Prostate gland (tissue), 2 donors: ENCODE data around the gene POLR3E. TPM values are rescaled to one million over a fixed set of nuclear protein-coding genes. Genes with fewer than 3 reads are reported as not detected.

ENCODE experiments used
- DNase-seq: peaks from one replicate; pipeline ENCODE4 v3.0.0-alpha.2; 2019; ENCODE audit warnings: low spot score
- H3K27ac ChIP-seq, 2 donors: fragments of 200-600 bp; sonication (generic); 2 replicates each; pipeline ENCODE4 v1.5.1; 2017 to 2019
- H3K27me3 ChIP-seq: fragments of 200-600 bp; sonication (generic); replicated peaks from 2 replicates; pipeline ENCODE4 v1.5.1; 2019; ENCODE audit not compliant: insufficient read depth
- H3K36me3 ChIP-seq, 2 donors: fragments of 200-600 bp; sonication (generic); 1 replicate in 1 of 2; 2 replicates in 1 of 2; pipeline versions ENCODE4 v1.5.1 to v1.8.1; 2017 to 2019
- H3K4me1 ChIP-seq: fragments of 200-600 bp; sonication (generic); replicated peaks from 2 replicates; pipeline ENCODE4 v1.5.1; 2019
- H3K4me3 ChIP-seq, 2 donors: fragments of 200-600 bp; sonication (generic); 2 replicates each; pipeline ENCODE4 v1.5.1; 2017 to 2019
- H3K9me3 ChIP-seq: fragments of 200-600 bp; sonication (generic); 2 replicates; pipeline ENCODE4 v1.5.1; 2017
- POLR2A ChIP-seq: fragments of 450-650 bp; IDR thresholded peaks from one replicate; pipeline ENCODE4 v1.6.1; 2016; ENCODE audit warnings: antibody characterized with exemption, mild to moderate bottlenecking
- POLR2AphosphoS5 ChIP-seq: sonication (generic); formaldehyde crosslinking; IDR thresholded peaks from one replicate; pipeline ENCODE4 v1.6.1; 2017; ENCODE audit warnings: antibody characterized with exemption
- WGBS: methylation state at CpG from one replicate; pipeline ENCODE4 v1.1.5; 2018; 5-methylcytosine and 5-hydroxymethylcytosine counted together
- intact Hi-C: fragments of 100-400 bp; cut with DNase I; formaldehyde crosslinking; loops from one replicate; pipeline ENCODE4 v1.14.2; 2022
- total RNA-seq, 2 donors: library from RNA; depleted of rRNA; stranded (reverse); fragments of >200 nt; gene quantifications; one replicate each; pipeline ENCODE4 v1.1.0, GENCODE V29; 2016
- TF ChIP-seq, protein P1 (sequence below), 4 experiments: fragments of 200-600 bp in 2 of 4; fragments of 450-650 bp in 2 of 4; sonication (generic) in 2 of 4; IDR thresholded peaks; 1 replicate in 3 of 4; 2 replicates in 1 of 4; pipeline ENCODE4 v1.5.1; 2016 to 2019; ENCODE audit warnings: antibody characterized with exemption in 4 of 4, mild to moderate bottlenecking in 2 of 4, moderate library complexity in 2 of 4

POLR3E gene
- total RNA-seq, 2 donors from 2014 or later, result 52.3 to 61.7 TPM

DNA sequence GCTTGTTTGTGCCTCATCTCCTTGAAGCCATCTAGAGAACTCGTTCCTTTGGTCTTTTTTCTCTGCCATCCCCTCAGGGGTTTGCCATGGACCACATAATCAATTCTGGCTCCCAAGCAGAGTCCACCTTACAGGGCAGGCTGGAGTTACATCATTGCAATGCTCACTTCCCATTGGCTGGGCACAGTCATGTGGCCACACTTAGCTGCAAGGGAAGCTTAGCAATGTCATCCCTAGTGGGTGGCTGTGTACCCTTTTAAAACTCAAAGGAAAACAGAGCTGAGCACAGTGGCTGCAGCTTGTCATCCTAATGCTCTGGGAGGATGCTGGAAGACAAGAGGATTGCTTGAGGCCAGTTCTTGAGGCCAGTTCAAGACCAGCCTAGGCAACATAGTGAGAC, 41.9 kb upstream of the POLR3E start:
- Histone ChIP-seq H3K9me3 (no peaks in the 10 kb centered on the region), H3K27ac (no peak overlapping the region), H3K4me3 (no peak overlapping the region), H3K4me1 (no peaks in the 10 kb centered on the region), H3K36me3 (peaks cover 25 to 55% of the 10 kb centered on the region in 2 donors), H3K27me3 (no peaks in the 10 kb centered on the region)
- no peak for DNase-seq
- TF ChIP-seq, protein P1, sequence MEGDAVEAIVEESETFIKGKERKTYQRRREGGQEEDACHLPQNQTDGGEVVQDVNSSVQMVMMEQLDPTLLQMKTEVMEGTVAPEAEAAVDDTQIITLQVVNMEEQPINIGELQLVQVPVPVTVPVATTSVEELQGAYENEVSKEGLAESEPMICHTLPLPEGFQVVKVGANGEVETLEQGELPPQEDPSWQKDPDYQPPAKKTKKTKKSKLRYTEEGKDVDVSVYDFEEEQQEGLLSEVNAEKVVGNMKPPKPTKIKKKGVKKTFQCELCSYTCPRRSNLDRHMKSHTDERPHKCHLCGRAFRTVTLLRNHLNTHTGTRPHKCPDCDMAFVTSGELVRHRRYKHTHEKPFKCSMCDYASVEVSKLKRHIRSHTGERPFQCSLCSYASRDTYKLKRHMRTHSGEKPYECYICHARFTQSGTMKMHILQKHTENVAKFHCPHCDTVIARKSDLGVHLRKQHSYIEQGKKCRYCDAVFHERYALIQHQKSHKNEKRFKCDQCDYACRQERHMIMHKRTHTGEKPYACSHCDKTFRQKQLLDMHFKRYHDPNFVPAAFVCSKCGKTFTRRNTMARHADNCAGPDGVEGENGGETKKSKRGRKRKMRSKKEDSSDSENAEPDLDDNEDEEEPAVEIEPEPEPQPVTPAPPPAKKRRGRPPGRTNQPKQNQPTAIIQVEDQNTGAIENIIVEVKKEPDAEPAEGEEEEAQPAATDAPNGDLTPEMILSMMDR (IDR thresholded peaks at IDR 0.05), result no peak
- no peak for TF ChIP-seq POLR2A
- TF ChIP-seq POLR2AphosphoS5, result no peak
- intact Hi-C loops, result no loop called here
- 100% methylated on average over 1 of the region's 1 CpG for WGBS

DNA sequence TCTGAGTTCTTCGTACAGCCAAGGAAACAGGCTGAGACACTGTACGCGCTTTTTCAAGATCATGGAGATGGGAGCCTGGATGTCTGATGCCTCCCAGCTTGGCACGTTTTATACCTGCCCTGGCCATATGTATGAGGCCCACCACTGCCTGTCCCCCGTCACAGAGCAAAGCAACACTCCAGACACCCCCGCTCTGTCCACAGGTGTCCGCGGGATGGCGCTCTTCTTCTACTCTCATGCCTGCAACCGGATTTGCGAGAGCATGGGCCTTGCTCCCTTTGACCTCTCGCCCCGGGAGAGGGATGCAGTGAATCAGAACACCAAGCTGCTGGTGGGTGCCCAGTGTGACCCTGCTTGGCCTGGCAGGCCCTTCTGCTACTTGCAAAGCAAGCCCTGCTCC, 39.8 kb upstream of the POLR3E start:
- Histone ChIP-seq H3K27ac (no peak overlapping the region), H3K36me3 (peaks cover 17 to 37% of the 10 kb centered on the region in 2 donors), H3K4me3 (no peak overlapping the region), H3K9me3 (no peaks in the 10 kb centered on the region), H3K4me1 (no peaks in the 10 kb centered on the region), H3K27me3 (no peaks in the 10 kb centered on the region)
- 97% methylated on average over 13 of the region's 13 CpGs for WGBS
- TF ChIP-seq POLR2AphosphoS5, result no peak
- no peak for TF ChIP-seq POLR2A
- TF ChIP-seq, protein P1 (IDR thresholded peaks at IDR 0.05), result no peak
- intact Hi-C loops, result no loop called here
- no peak for DNase-seq

DNA sequence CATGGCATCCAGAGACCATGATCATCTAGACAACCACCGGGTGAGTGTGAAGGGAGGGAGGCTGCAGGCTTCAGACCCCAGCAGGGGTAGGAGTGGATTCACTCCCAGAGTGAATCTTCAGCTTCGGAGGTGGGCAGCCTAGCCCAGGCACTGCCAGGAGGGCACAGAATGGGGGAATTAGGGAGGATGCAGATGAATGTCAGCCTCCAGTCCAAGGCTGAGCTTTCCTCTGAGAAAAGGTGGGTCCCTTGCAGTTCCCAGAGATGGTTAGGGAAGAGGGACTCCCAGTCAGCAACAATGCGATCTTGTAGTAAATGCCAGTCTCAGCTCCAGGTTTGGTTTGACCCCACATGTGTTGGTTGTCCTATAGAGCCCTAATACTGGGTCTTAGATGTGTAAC, 36.7 kb upstream of the POLR3E start:
- no peaks in the 10 kb centered on the region for H3K9me3 ChIP-seq
- H3K4me1 ChIP-seq, result no peaks in the 10 kb centered on the region
- TF ChIP-seq POLR2A (no peak), POLR2AphosphoS5 (no peak)
- TF ChIP-seq, protein P1 (IDR thresholded peaks at IDR 0.05), result no peak
- H3K4me3 ChIP-seq, result no peak overlapping the region
- 93% methylated on average over 3 of the region's 3 CpGs for WGBS
- intact Hi-C loops, result no loop called here
- no peaks in the 10 kb centered on the region for H3K27me3 ChIP-seq
- H3K27ac ChIP-seq, result no peak overlapping the region
- peaks cover 30 to 36% of the 10 kb centered on the region in 2 donors for H3K36me3 ChIP-seq
- DNase-seq, result no peak

DNA sequence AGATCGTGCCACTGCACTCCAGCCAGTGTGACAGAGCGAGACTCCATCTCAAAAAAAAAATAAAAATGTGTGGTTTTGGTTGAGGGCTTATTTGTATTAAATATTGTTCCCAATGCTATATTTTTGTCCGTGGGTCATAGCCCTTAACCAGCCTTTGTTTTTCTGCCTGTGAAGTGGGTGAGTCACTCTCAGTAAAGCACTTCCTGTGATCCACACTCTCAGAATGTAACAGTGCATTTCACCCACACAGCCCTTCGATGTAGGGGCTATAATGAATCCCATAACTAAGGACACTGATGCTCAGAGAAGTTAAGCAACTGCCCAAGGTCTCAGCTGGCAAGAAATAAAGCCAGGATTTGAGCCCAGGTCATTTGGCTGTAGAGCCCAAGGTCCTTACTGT, 34.7 kb upstream of the POLR3E start:
- intact Hi-C loops, result no loop called here
- Histone ChIP-seq H3K27ac (no peak overlapping the region), H3K36me3 (peaks cover 18 to 34% of the 10 kb centered on the region in 2 donors), H3K9me3 (no peaks in the 10 kb centered on the region), H3K27me3 (no peaks in the 10 kb centered on the region), H3K4me3 (no peak overlapping the region), H3K4me1 (no peaks in the 10 kb centered on the region)
- no peak for DNase-seq
- WGBS, result 89% methylated on average over 4 of the region's 4 CpGs
- TF ChIP-seq POLR2AphosphoS5 (no peak), POLR2A (no peak)
- TF ChIP-seq, protein P1 (IDR thresholded peaks at IDR 0.05), result no peak

DNA sequence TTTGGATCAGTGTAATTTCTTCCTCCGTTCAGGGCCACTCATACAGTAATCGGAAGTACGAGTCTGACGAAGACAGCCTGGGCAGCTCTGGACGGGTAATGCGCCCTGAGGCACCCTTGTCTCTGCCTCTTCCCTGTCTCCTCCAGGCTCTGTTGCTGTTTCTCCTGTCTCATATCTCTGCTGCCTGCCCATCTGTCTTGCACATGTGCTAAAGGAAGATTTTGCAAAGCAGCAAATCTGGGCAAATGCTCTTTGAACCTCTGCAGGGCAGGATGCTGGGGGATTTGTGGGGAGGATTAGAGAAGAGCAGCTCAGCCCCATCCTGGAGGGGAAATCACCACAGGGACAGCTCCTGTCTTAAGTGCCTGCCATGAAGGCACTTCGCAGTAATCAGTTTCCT, 32.4 kb upstream of the POLR3E start:
- intact Hi-C loops, result no loop called here
- TF ChIP-seq POLR2A, result no peak
- H3K4me3 ChIP-seq, result no peak overlapping the region
- no peaks in the 10 kb centered on the region for H3K9me3 ChIP-seq
- H3K27me3 ChIP-seq, result no peaks in the 10 kb centered on the region
- H3K27ac ChIP-seq, result no peak overlapping the region
- no peak for DNase-seq
- peaks cover 17 to 32% of the 10 kb centered on the region in 2 donors for H3K36me3 ChIP-seq
- no peaks in the 10 kb centered on the region for H3K4me1 ChIP-seq
- WGBS, result 79% methylated on average over 7 of the region's 7 CpGs
